Karpas-422 (cell line): ENCODE data around the gene POU5F1. TPM values are rescaled to one million over a fixed set of nuclear protein-coding genes. Genes with fewer than 3 reads are reported as not detected.

ENCODE experiments used
- DNase-seq: peaks from one replicate; pipeline ENCODE4 v3.0.0-alpha.2; 2015
- H2AFZ ChIP-seq: fragments of 200-600 bp; sonication (generic); 2 replicates; pipeline ENCODE4 v1.6.1; 2014; ENCODE audit warnings: antibody characterized with exemption, low read length, mixed read lengths
- H3K27ac ChIP-seq: fragments of 200-600 bp; sonication (generic); 2 replicates; pipeline ENCODE4 v1.5.1; 2014; ENCODE audit warnings: mild to moderate bottlenecking, low read length, moderate library complexity
- H3K27me3 ChIP-seq: fragments of 200-600 bp; sonication (generic); 2 replicates; pipeline ENCODE4 v1.6.1; 2014; ENCODE audit warnings: low read length, mixed read lengths
- H3K36me3 ChIP-seq: fragments of 200-600 bp; sonication (generic); 2 replicates; pipeline ENCODE4 v1.6.1; 2014; ENCODE audit warnings: low read length, mixed read lengths; ENCODE audit not compliant: insufficient read depth
- H3K4me1 ChIP-seq: fragments of 200-600 bp; sonication (generic); 2 replicates; pipeline ENCODE4 v1.6.1; 2014; ENCODE audit warnings: mild to moderate bottlenecking, low read length, mixed read lengths
- H3K4me2 ChIP-seq: fragments of 200-600 bp; sonication (generic); 2 replicates; pipeline ENCODE4 v1.6.1; 2014; ENCODE audit warnings: low read length, low read depth, mild to moderate bottlenecking; ENCODE audit not compliant: poor library complexity, severe bottlenecking
- H3K4me3 ChIP-seq: fragments of 200-600 bp; sonication (generic); 2 replicates; pipeline ENCODE4 v1.5.1; 2014; ENCODE audit warnings: mild to moderate bottlenecking, antibody characterized with exemption, low read length, mixed read lengths
- H3K79me2 ChIP-seq: fragments of 200-600 bp; sonication (generic); 2 replicates; pipeline ENCODE4 v1.6.1; 2014; ENCODE audit warnings: mild to moderate bottlenecking, low read length, mixed read lengths
- H3K9ac ChIP-seq: fragments of 200-600 bp; sonication (generic); 2 replicates; pipeline ENCODE4 v1.6.0; 2014; ENCODE audit warnings: low read length
- H3K9me2 ChIP-seq: fragments of 200-600 bp; sonication (generic), shearing (Covaris generic); replicated peaks from 2 replicates; pipeline ENCODE4 v1.6.0; 2014; ENCODE audit warnings: mild to moderate bottlenecking, low read length, moderate library complexity; ENCODE audit not compliant: insufficient read depth
- H3K9me3 ChIP-seq: fragments of 300-700, 200-600 bp; sonication (generic); 2 replicates; pipeline ENCODE4 v1.6.1; 2014; ENCODE audit warnings: low read length, mixed read lengths
- H4K20me1 ChIP-seq: fragments of 200-600 bp; sonication (generic); 2 replicates; pipeline ENCODE4 v1.6.1; 2014; ENCODE audit warnings: mild to moderate bottlenecking, antibody characterized with exemption, low read length, low read depth; ENCODE audit not compliant: insufficient read depth
- total RNA-seq: library from RNA; depleted of rRNA; stranded (reverse); fragments of >200 nt; shearing (Covaris generic); gene quantifications from 2 replicates; pipeline ENCODE4 v1.2.3, GENCODE V29; 2014; ENCODE audit warnings: low replicate concordance

Gene POU5F1
- total RNA-seq, 1 experiment from 2014 or later: not detected

DNA sequence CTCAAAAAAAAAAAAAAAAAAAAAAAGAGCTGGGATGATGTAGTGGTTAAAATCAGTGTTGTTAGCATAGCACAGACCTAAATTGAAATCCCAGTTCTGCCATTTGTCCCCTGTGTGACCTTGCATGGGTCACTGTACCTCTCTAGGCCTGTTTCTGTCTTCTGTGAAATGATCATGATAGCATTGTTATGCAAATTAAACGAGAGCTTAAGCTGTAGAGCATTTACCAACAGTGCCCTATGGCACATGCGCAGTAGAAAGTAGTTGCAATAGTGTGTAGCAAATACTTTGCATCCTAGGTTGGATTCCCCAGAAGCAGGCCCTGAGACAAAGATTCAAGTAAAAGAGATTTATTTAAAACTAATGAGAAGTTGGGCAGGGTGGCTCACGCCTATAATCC lies 38.9 kb downstream of the POU5F1 start:
- Histone ChIP-seq H3K4me1 (no peaks in the 10 kb centered on the region), H3K4me2 (no peak overlapping the region), H3K9me3 (no peaks in the 10 kb centered on the region), H3K27me3 (no peaks in the 10 kb centered on the region), H3K9ac (no peak overlapping the region), H3K79me2 (no peaks in the 10 kb centered on the region), H3K36me3 (no peaks in the 10 kb centered on the region), H3K9me2 (no peaks in the 10 kb centered on the region), H3K27ac (no peak overlapping the region), H2AFZ (no peak overlapping the region), H3K4me3 (no peak overlapping the region), H4K20me1 (no peaks in the 10 kb centered on the region)
- no peak for DNase-seq

DNA sequence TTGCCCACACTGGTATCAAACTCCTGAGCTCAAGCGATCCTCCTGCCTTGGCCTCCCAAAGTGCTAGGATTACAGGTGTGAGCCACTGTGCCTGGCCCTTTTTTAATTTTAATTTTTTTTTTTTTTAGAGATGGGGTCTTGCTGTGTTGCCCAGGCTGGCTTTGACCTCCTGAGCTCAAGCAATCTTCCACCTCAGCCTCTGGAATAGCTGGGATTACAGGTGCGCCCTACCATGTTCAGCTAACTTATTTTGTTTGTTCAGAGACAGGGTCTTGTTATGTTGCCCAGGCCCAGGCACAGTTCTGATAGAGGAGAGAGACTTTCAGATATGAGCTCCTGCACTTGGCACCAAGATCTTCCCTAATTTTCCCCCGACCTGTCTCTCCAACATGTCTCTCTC lies 39.7 kb downstream of the POU5F1 start:
- Histone ChIP-seq H3K4me2 (no peak overlapping the region), H3K27me3 (no peaks in the 10 kb centered on the region), H4K20me1 (no peaks in the 10 kb centered on the region), H3K9me2 (no peaks in the 10 kb centered on the region), H3K9me3 (no peaks in the 10 kb centered on the region), H3K4me1 (no peaks in the 10 kb centered on the region), H3K79me2 (no peaks in the 10 kb centered on the region), H3K9ac (no peak overlapping the region), H3K27ac (no peak overlapping the region), H3K36me3 (no peaks in the 10 kb centered on the region), H2AFZ (no peak overlapping the region), H3K4me3 (no peak overlapping the region)
- DNase-seq: no peak

DNA sequence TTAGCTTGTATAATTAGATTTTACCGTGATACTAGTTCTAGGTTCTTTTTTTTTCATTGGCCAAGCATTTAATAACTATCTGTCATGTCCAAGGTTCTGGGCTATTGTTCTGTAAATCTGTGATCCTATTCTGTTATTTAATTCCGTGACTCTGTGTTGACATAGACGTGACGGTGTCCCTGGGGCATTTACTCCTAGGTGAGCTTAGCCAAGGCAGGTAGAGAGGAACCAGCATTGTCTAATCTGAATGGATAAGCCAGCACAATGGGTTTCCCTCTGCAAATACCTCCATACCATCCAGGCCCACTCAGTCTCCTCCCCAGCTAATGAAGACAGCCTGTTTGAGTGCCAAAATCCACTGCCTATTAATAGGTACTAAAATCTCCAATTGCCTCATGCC lies 41.4 kb downstream of the POU5F1 start:
- Histone ChIP-seq H4K20me1 (no peaks in the 10 kb centered on the region), H3K9me2 (no peaks in the 10 kb centered on the region), H3K9ac (no peak overlapping the region), H3K79me2 (no peaks in the 10 kb centered on the region), H2AFZ (no peak overlapping the region), H3K4me1 (no peaks in the 10 kb centered on the region), H3K27me3 (no peaks in the 10 kb centered on the region), H3K9me3 (no peaks in the 10 kb centered on the region), H3K36me3 (no peaks in the 10 kb centered on the region), H3K4me2 (no peak overlapping the region), H3K27ac (no peak overlapping the region), H3K4me3 (no peak overlapping the region)
- DNase-seq: no peak

DNA sequence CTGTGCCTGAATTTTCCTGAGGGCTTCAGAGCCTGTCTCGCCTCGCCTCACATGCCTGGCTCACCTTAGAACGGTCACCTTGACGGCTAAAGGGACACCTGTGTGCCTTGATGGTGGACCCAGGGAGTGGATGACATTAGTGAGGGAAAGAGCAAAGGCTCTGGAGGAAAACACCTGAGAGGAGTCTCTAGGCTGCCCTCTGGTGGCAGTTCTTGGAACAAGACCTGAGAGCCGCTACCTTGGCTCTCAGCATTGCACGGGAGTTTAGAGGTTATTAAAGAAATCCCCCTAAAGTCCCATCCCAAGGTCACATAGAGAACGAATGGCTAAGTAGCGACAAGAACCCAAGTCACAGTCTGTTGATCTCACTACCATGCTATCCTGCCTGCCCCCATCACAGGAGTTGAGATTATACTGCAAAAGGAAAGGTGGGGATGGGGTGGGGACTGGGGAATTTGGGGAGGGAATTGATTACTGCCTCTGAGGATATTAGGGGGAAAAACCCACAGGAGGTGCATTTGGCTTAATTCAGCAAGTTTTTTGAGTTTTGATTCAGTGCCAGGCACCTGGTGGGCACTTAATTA lies 42.3 kb downstream of the POU5F1 start:
- H3K27me3 ChIP-seq: no peaks in the 10 kb centered on the region
- H3K4me1 ChIP-seq: no peaks in the 10 kb centered on the region
- H3K9me2 ChIP-seq: no peaks in the 10 kb centered on the region
- no peaks in the 10 kb centered on the region for H3K9me3 ChIP-seq
- no peaks in the 10 kb centered on the region for H3K36me3 ChIP-seq
- H3K79me2 ChIP-seq: no peaks in the 10 kb centered on the region
- H3K4me2 ChIP-seq: no peak overlapping the region
- H2AFZ ChIP-seq: no peak overlapping the region
- H4K20me1 ChIP-seq: no peaks in the 10 kb centered on the region
- no peak overlapping the region for H3K9ac ChIP-seq
- no peak overlapping the region for H3K27ac ChIP-seq
- peak; percentile 84 for DNase-seq
- no peak overlapping the region for H3K4me3 ChIP-seq

DNA sequence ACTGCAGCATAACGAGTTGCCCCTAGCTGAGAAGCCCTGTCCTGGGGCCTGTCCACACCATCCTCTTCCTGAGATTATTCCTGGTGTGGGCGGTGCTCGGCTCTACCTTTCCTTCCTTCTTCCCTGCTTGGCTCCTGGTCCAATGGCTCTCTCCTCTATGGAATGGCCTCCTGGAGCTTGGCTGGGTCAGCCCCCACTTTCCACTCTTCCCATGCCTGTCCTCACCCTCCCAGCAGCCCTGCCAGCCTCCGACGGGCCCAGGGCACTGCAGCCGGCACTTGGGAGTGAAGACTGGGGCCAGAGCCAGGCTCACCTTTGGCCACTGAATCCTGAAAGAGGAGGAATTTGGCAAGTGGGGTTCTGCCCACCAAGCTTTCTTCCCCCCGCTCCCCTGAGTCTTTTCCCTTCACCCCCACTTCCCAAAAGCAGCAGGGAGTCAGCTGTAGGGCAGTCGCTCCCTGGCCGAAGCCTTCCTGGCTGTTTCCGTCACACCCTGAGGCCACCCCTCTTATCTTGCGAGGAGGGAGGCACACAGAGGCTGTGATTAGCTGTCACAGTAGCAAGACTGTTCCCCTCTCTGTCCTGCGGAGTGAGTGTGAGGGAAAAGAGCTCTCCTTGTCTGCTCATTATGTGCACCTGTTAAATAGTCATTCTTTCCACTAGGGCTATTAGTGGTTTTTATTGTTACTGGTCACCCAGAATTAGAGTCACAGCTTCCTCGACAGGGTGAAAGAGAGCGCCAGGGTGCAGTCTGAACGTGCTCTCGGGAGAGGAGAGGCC lies 43.9 kb downstream of the POU5F1 start:
- H3K9me3 ChIP-seq: no peaks in the 10 kb centered on the region
- H3K27ac ChIP-seq: no peak overlapping the region
- DNase-seq: no peak
- no peaks in the 10 kb centered on the region for H3K4me1 ChIP-seq
- no peak overlapping the region for H3K4me2 ChIP-seq
- H3K36me3 ChIP-seq: no peaks in the 10 kb centered on the region
- no peak overlapping the region for H2AFZ ChIP-seq
- H3K4me3 ChIP-seq: no peak overlapping the region
- H3K27me3 ChIP-seq: no peaks in the 10 kb centered on the region
- no peak overlapping the region for H3K9ac ChIP-seq
- H3K79me2 ChIP-seq: no peaks in the 10 kb centered on the region
- H4K20me1 ChIP-seq: no peaks in the 10 kb centered on the region
- H3K9me2 ChIP-seq: no peaks in the 10 kb centered on the region

DNA sequence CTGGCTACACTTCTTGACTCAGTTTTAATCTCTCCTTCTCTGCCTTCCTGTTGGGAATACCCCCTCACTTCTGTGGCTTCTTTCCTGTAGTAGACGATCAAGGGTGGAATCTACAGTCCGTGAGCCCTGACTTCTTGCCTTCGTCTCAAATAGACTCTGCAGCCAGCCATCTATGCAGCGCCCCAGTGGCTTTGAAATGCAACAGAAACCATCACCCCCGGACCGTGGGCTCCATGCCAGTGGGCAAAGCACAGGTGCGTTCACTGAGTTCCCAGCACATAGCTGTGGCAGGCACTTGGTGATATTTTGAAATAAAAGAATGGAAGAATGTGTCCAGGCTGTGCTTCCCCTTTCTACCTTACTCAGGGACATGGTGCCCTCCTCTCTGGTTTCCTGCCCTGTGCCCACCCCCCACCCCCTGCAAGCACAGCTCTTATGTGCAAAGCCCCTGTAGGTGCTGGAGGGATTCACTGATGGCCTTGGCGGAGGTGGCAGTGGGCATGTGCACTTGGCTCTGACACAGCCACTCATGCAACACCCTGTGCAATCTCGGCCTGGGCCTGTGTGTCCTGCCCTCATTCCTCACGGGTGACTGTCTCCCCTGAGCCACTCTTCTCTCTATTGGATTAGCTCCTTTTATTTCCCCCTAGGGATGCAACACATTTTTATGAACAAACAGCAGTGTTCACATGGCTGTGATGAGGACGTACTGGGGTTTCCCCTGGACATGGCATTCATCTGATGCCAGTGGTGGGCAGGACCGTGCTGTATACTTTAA lies 44.7 kb downstream of the POU5F1 start:
- no peak for DNase-seq
- H3K9ac ChIP-seq: no peak overlapping the region
- H3K79me2 ChIP-seq: no peaks in the 10 kb centered on the region
- H3K36me3 ChIP-seq: no peaks in the 10 kb centered on the region
- no peaks in the 10 kb centered on the region for H3K9me3 ChIP-seq
- no peaks in the 10 kb centered on the region for H3K4me1 ChIP-seq
- no peak overlapping the region for H2AFZ ChIP-seq
- no peaks in the 10 kb centered on the region for H4K20me1 ChIP-seq
- H3K9me2 ChIP-seq: no peaks in the 10 kb centered on the region
- no peak overlapping the region for H3K27ac ChIP-seq
- no peak overlapping the region for H3K4me2 ChIP-seq
- H3K27me3 ChIP-seq: no peaks in the 10 kb centered on the region
- H3K4me3 ChIP-seq: no peak overlapping the region

DNA sequence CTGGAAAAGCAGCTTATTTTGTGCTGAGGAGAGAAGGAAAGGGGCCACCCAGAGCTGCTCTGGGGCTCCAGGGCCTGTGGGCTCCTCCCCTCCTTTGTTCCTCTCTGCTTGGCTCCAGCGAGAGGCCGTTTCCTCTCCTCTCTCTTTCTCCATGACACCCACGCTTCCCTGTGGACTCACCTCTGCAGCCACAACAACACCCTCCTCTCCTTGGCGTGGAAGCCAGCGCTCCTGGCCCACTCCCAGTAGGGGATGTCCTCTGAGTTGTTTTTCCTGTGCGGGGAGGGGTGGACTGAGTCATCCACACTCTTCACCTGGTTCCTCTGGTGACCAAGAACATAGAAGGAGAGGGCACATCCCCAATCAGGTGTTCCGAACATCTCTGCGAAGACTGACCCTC lies 45.3 kb downstream of the POU5F1 start:
- Histone ChIP-seq H3K9ac (no peak overlapping the region), H2AFZ (no peak overlapping the region), H3K27ac (no peak overlapping the region), H3K9me3 (no peaks in the 10 kb centered on the region), H3K4me2 (no peak overlapping the region), H3K79me2 (no peaks in the 10 kb centered on the region), H3K4me3 (no peak overlapping the region), H3K27me3 (no peaks in the 10 kb centered on the region), H3K36me3 (no peaks in the 10 kb centered on the region), H3K9me2 (no peaks in the 10 kb centered on the region), H3K4me1 (no peaks in the 10 kb centered on the region), H4K20me1 (no peaks in the 10 kb centered on the region)
- DNase-seq: no peak
